ENCODE data around the gene LHFPL6. TPM values are rescaled to one million over a fixed set of nuclear protein-coding genes. Genes with fewer than 3 reads are reported as not detected.

Gene LHFPL6
- total and polyA plus RNA-seq, 2 experiments from 2014 or later = 7.8 to 9.5 TPM

- no peaks in the 10 kb centered on the region for H3F3A ChIP-seq (replicated peaks; ENCODE audit: low read depth)
- Mint-ChIP-seq H3K9me3 (no peaks in the 10 kb centered on the region), H3K4me3 (no peak overlapping the region), H3K27ac (no peak overlapping the region), H3K36me3 (ENCODE audit: low read depth) (no peaks in the 10 kb centered on the region), H3K27me3 (ENCODE audit: insufficient read depth, low read depth, poor library complexity) (no peaks in the 10 kb centered on the region), H3K4me1 (peaks cover 5% of the 10 kb centered on the region; the same call in 1 of the 3 replicates)
- no peak overlapping the region for H3K27ac ChIP-seq (ENCODE audit: low read depth)
- no peak overlapping the region for H2AFZ ChIP-seq
- no peak overlapping the region for H3K4me2 ChIP-seq
- no peaks in the 10 kb centered on the region for H3K9me2 ChIP-seq (ENCODE audit: insufficient read depth)
- H3K4me1 ChIP-seq (ENCODE audit: insufficient read depth) = peaks cover 5% of the 10 kb centered on the region; the same call in 1 of the 2 replicates
- no peaks in the 10 kb centered on the region for H3K36me3 ChIP-seq (ENCODE audit: insufficient read depth)
- DNase-seq (ENCODE audit: low spot score) = no peak
- H3K4me3 ChIP-seq = no peak overlapping the region
- no peaks in the 10 kb centered on the region for H3K79me2 ChIP-seq (replicated peaks; ENCODE audit: insufficient read depth)
- H3K27me3 ChIP-seq (ENCODE audit: insufficient read depth) = no peaks in the 10 kb centered on the region
- no peaks in the 10 kb centered on the region for H4K20me1 ChIP-seq (replicated peaks; ENCODE audit: insufficient read depth)
- no peak for TF ChIP-seq ZNF462 (CRISPR knock-in tag; IDR thresholded peaks at IDR 0.05)
- TF ChIP-seq EZH2phosphoT487 (IDR thresholded peaks at IDR 0.05; ENCODE audit: unreplicated experiment) = no peak
- TF ChIP-seq JUNB (IDR thresholded peaks at IDR 0.05; ENCODE audit: unreplicated experiment) = no peak
- TF ChIP-seq ZNF114 (CRISPR knock-in tag; IDR thresholded peaks at IDR 0.05) = no peak
- no peak for TF ChIP-seq NANOG (IDR thresholded peaks at IDR 0.05; ENCODE audit: borderline replicate concordance)
- TF ChIP-seq EZH2 (IDR thresholded peaks at IDR 0.05; ENCODE audit: low read depth, unreplicated experiment) = no peak
- no peak for TF ChIP-seq CTCF (conservative IDR thresholded peaks at IDR 0.05; ENCODE audit: low read depth in 2 of 2)
- TF ChIP-seq STAT1 (IDR thresholded peaks at IDR 0.05; ENCODE audit: unreplicated experiment) = no peak
- TF ChIP-seq REST (IDR thresholded peaks at IDR 0.05; ENCODE audit: unreplicated experiment) = no peak
- TF ChIP-seq ETS1 (IDR thresholded peaks at IDR 0.05) = no peak
- no peak for TF ChIP-seq POLR2AphosphoS5 (IDR thresholded peaks at IDR 0.05; ENCODE audit: low read depth)
- no peak for TF ChIP-seq ZNF331 (CRISPR knock-in tag; IDR thresholded peaks at IDR 0.05; ENCODE audit: low read depth)
- TF ChIP-seq CREB1 (CRISPR knock-in tag; IDR thresholded peaks at IDR 0.05; ENCODE audit: low read depth) = no peak
- ATAC-seq = no peak
Measured at GRCh38 chr13:39631307-39631706, 28.3 kb upstream of the LHFPL6 start.

Data from GM23338 (cell line).